Measurements from ENCODE around the gene CLEC20A. TPM values are rescaled to one million over a fixed set of nuclear protein-coding genes. Genes with fewer than 3 reads are reported as not detected.

The CLEC20A gene
- total RNA-seq, 2 donors from 2014 or later = 0.33 to 1.5 TPM

DNA sequence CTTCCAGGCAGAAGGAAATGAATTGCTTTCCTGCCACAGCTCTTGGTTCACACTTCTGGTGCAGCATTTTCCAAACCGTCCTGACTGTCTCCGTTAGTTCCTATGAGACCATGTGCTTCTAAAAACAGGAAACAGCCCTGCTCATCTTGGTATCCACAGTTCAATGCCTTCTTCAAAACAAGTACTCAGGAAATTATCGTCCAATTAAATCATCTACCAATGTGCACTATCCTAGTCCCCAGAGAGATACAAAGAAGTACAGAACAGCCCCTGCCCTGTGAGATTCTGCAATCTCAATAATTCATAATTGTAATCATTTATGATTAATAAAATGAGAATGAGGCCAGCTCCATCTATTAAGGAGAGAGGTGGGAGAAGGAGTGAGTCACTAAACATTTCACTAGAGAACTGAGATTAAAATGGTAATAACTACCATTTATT lies 11.2 kb downstream of the CLEC20A start:
- no peak overlapping the region for H3K27ac ChIP-seq (ENCODE audit: low read depth, low read length)
- Mint-ChIP-seq H3K36me3 (ENCODE audit: low read depth) (peaks cover 3% of the 10 kb centered on the region), H3K9me3 (no peaks in the 10 kb centered on the region), H3K27me3 (ENCODE audit: insufficient read depth) (no peaks in the 10 kb centered on the region), H3K27ac (no peak overlapping the region), H3K4me1 (peaks cover 10% of the 10 kb centered on the region), H3K4me3 (no peak overlapping the region)
- no peaks in the 10 kb centered on the region for H3K36me3 ChIP-seq (ENCODE audit: control insufficient read depth, insufficient read depth, low read length)
- no peaks in the 10 kb centered on the region for H3K9me3 ChIP-seq (ENCODE audit: control insufficient read depth, low read length)
- DNase-seq = no peak
- 41 to 68% methylated on average over 2 to 3 of the region's 3 CpGs for WGBS, 2 experiments (ENCODE audit: insufficient coverage in 1 of 2, insufficient read length in 1 of 2)
- no peaks in the 10 kb centered on the region for H3K27me3 ChIP-seq (ENCODE audit: control insufficient read depth, insufficient read depth, low read length, poor library complexity, severe bottlenecking)
- H3K9ac ChIP-seq (ENCODE audit: extremely low read depth, low read length, poor library complexity, severe bottlenecking) = no peak overlapping the region
- no peaks in the 10 kb centered on the region for H3K4me1 ChIP-seq (ENCODE audit: control insufficient read depth, insufficient read depth, low read length)
- H3K4me3 ChIP-seq (ENCODE audit: low read length) = no peak overlapping the region
- TF ChIP-seq, protein P1, sequence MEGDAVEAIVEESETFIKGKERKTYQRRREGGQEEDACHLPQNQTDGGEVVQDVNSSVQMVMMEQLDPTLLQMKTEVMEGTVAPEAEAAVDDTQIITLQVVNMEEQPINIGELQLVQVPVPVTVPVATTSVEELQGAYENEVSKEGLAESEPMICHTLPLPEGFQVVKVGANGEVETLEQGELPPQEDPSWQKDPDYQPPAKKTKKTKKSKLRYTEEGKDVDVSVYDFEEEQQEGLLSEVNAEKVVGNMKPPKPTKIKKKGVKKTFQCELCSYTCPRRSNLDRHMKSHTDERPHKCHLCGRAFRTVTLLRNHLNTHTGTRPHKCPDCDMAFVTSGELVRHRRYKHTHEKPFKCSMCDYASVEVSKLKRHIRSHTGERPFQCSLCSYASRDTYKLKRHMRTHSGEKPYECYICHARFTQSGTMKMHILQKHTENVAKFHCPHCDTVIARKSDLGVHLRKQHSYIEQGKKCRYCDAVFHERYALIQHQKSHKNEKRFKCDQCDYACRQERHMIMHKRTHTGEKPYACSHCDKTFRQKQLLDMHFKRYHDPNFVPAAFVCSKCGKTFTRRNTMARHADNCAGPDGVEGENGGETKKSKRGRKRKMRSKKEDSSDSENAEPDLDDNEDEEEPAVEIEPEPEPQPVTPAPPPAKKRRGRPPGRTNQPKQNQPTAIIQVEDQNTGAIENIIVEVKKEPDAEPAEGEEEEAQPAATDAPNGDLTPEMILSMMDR (conservative IDR thresholded peaks at IDR 0.05) = no peak

DNA sequence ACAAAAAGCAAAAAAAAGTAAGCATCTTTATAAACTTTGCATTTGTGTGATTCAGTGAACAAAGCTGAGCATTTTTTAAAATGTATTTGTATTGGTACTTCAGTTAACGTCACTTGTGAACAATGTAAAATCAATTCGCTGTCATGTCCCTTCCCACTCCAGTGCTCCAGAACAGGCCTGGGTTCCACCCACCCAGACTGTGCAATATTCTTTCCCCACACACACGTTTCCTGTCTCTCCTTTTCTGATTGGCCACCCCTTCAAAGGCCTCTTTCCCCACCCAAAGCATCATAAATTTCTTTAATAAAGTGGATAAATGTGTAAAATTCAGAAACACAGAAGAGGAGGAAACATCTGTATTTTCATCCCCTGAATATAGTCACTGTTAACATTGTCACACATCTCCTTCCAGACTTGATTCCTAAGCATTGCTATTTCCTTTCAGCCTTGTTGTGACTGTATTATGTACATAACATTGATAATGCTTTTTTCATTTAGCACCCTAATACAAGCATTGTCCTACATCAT lies 12.0 kb downstream of the CLEC20A start:
- Mint-ChIP-seq H3K9me3 (no peaks in the 10 kb centered on the region), H3K27me3 (ENCODE audit: insufficient read depth) (no peaks in the 10 kb centered on the region), H3K36me3 (ENCODE audit: low read depth) (peaks cover 3% of the 10 kb centered on the region), H3K27ac (no peak overlapping the region), H3K4me1 (peaks cover 10% of the 10 kb centered on the region), H3K4me3 (no peak overlapping the region)
- Histone ChIP-seq H3K27ac (ENCODE audit: low read depth, low read length) (no peak overlapping the region), H3K4me1 (ENCODE audit: control insufficient read depth, insufficient read depth, low read length) (no peaks in the 10 kb centered on the region), H3K4me3 (ENCODE audit: low read length) (no peak overlapping the region), H3K9me3 (ENCODE audit: control insufficient read depth, low read length) (no peaks in the 10 kb centered on the region), H3K36me3 (ENCODE audit: control insufficient read depth, insufficient read depth, low read length) (no peaks in the 10 kb centered on the region), H3K9ac (ENCODE audit: extremely low read depth, low read length, poor library complexity, severe bottlenecking) (no peak overlapping the region), H3K27me3 (ENCODE audit: control insufficient read depth, insufficient read depth, low read length, poor library complexity, severe bottlenecking) (no peaks in the 10 kb centered on the region)
- 91% methylated on average over 3 of the region's 3 CpGs; no CpG with 5 or more reads in 1 of the 2 experiments for WGBS, 2 experiments (ENCODE audit: insufficient coverage in 1 of 2, insufficient read length in 1 of 2)
- TF ChIP-seq, protein P1 (conservative IDR thresholded peaks at IDR 0.05) = no peak
- DNase-seq = no peak

DNA sequence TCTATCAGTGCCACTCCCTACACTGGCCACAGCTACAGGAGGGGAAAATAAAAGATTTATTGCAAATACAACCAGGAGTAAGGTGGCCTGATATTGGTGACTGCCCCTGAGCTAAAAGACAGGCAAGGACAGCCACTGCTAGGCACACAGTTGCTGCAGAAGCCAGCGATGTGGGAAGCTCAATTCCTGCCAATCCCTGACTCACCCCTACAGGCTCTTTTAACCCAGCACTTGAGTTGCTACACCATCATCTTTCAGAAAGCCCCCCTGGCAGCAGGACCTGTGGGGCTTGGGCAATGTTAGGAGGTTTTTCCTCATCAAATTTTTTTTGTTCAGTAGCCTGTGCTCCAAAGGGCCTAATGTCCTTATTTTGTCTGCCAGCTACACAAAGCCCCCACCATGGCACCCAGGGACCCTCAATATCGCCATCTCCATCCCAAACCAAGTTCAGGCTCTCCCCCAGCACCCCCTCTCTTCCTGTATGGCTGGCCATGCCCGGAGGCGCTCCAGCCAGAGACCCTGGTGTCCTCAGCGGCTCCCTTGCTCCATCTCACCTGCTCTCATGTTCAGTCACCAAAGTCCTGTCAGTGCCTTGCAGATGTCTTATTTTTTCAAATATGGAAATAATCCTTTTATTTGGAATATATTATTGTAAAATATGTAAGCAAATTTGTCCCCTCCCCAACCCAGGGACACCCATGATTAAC lies 13.4 kb downstream of the CLEC20A start:
- H3K9me3 Mint-ChIP-seq = no peaks in the 10 kb centered on the region
- Histone ChIP-seq H3K36me3 (ENCODE audit: control insufficient read depth, insufficient read depth, low read length) (no peaks in the 10 kb centered on the region), H3K4me1 (ENCODE audit: control insufficient read depth, insufficient read depth, low read length) (no peaks in the 10 kb centered on the region), H3K27me3 (ENCODE audit: control insufficient read depth, insufficient read depth, low read length, poor library complexity, severe bottlenecking) (no peaks in the 10 kb centered on the region), H3K9ac (ENCODE audit: extremely low read depth, low read length, poor library complexity, severe bottlenecking) (no peak overlapping the region), H3K9me3 (ENCODE audit: control insufficient read depth, low read length) (no peaks in the 10 kb centered on the region), H3K4me3 (ENCODE audit: low read length) (no peak overlapping the region), H3K27ac (ENCODE audit: low read depth, low read length) (no peak overlapping the region)
- TF ChIP-seq, protein P1 (conservative IDR thresholded peaks at IDR 0.05) = no peak
- DNase-seq = no peak
- peaks cover 10% of the 10 kb centered on the region for H3K4me1 Mint-ChIP-seq
- H3K36me3 Mint-ChIP-seq (ENCODE audit: low read depth) = peaks cover 6% of the 10 kb centered on the region
- no peaks in the 10 kb centered on the region for H3K27me3 Mint-ChIP-seq (ENCODE audit: insufficient read depth)
- no peak overlapping the region for H3K4me3 Mint-ChIP-seq
- 87 to 93% methylated on average over 3 to 5 of the region's 5 CpGs for WGBS, 2 experiments (ENCODE audit: insufficient coverage in 1 of 2, insufficient read length in 1 of 2)
- H3K27ac Mint-ChIP-seq = no peak overlapping the region

All from endodermal cell (in vitro differentiated cells).